Measurements from ENCODE around the gene SGCD.

SGCD gene

DNA sequence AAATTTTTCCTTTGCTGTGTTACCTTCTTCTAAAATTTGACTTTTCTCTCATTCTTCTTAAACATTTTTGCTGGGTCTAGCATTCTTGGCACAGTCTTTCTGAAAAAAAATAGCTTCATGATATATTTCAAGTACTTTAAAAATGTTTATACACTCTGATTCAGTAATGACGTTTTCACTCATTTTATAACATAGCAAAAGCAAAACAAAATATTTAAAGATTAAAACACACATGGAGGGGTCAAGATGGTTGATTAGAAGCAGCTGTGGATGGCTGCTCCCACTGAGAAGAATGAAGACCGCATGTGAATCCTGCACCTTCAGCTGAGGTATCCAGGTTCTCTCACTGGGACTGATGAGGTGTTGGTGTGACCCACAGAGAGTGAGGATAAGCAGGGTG is 188.2 kb downstream of the SGCD start:
- ATAC-seq (no peak), DNase-seq (no peak)

DNA sequence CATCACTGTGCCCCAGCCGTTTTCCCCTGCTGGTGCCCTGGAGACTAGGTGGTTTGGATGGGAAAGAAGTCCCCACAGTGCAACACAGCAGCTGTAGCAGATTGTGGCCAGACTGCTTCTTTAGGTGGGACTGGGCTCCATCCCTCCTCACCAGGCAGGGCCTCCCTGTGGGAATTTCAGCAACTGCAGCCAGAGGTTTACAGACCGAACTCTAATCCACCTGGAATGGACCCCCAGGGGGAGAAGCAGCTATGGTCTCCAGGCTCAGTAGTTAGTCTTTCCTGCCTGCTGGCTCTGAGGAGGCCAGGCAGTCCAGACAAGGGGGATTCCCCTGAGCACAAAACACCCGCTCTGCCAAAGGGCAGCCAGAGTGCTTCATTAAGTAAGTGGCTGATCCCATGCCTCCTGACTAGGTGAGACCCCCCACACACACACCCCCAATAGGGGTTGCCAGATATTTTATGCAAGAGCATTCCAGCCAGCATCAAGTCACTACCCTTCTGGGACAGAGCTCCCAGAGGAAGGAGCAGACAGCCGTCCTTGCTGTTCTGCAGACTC is 188.9 kb downstream of the SGCD start:
- ATAC-seq, result no peak
- DNase-seq, result no peak

DNA sequence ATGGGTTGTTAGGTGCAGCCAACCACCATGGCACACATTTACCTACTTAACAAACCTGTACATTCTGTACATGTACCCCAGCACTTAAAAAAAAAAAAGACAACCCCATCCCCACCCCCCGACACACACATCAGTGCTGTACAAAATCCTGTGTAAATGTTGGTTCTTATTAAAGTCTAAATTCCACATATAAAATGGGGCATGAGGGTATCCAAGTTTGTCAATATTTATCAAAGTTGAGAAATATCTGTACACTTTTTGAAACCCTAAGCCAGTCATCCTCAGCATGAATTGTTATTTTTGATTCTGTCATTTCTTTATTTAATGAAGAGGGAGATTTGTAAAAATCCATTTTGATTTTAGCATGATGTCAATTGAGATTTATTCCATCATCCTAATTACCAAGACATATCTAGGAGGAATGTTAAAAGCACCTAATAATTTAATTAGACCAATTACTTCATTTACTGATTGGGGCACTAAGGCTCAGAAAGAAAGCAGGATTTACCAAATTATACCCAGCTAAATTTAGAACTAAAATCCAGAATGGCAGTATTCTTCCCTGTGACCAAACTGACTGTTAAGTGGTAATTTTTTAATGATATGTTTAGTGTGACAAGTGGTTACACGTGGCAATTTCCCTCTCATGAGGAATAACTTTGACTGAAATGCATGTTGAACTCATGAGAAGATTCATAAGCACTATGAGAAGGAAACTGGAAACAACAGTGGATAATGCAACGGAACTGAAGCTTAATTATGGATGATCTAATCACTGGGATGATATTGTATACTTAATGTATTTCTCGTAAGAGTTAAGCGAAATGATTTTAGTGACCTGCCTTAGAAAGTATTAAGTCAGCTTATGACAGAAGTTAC is 195.9 kb downstream of the SGCD start:
- DNase-seq (no peak), ATAC-seq (no peak)

DNA sequence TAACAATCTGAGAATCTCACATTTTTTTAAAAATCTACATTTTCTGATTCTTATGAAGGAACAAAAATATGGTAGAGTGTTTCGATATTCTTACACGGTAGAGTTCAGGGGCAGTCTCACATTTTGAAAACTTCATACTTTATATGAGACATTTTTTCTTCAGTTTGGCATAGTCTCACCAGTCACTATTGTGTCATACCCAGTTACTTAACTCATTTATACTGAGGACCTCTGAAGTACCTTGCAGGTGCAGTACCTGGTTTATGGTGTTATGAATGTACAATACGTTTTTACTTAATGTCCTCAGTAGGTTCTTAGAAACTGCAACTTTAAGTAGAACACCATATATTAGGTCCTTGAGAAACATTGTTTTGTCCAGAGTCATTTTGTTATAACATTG is 196.6 kb downstream of the SGCD start:
- DNase-seq (no peak), ATAC-seq (no peak)

DNA sequence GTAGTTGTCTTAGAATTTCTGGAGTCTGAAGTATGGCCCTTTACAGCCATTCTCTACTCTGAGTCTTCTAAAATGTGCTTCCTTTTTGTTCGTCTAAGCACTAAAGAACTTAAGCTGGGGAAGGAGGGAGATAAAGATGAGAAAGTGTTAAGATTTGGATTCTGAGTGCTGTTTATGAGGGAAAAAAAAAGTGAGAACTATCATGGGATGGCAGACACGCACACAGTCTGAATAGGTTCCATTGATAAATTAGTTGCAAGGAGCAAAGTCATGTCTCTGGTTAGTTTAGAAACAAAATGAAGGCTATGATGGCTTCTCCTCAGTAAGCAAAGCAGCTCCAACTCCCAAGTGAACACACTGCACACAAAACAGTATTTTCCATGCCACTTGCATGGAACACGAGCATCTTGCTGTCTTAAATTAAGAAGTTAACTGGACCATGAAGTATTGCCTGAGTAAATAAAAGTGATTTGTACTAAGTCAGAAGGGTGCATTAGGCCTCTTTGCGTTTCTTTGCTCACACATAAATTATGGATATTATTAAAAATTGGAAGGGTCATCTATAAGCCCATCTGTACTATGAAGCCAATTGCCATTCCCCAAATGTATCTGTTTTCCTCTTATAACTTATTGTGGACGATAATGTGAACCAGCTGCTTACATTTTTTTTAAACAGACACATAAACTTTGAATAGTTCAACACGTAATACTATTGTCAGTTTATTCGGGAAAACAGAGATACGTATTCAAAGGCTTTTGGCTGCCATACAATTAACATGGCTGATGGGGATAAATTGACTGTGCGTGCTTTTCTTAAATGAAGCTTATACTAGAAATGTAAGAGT is 199.3 kb downstream of the SGCD start:
- no peak for ATAC-seq

DNA sequence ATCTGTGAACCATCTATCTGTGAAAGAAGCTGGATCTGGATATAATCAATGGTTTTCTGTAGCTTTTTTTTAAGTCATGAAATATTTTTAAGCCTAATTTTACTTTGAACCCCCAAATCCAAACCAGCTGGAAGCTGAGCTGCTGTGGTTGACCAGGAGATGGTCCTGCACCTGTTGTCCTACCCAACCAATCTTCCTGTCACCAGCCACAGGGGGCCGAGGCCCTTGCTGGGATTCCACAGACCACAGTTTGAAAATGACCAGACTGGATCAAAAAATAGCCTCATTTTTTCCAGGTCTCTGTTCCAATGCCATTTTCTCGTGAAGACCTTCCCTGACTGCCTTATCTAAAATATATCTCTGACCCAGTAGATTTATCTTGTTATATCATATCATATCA is 200.6 kb downstream of the SGCD start:
- DNase-seq (no peak), ATAC-seq (no peak)

More for the DNA sequence above, 199.3 kb downstream of the SGCD start:
- no peak for DNase-seq

DNA sequence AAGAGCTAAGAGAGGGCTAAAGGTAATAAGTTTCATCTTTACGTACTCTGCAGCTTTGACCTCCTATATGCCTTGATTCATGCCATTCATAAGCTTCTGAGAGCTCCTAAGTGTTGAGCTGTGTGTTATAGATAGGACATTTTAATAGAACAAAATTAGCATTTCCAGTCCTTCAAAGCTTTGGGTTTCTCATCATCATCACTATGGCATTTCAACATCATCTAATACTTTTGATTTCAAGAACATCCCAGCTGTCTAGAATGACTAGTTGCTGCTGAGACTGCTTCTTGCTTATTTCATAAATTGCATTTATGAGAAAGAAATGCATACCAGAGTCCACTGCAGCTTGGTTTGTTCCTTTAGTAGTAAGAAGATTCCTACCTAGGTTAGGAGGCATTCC is 201.7 kb downstream of the SGCD start:
- ATAC-seq, result no peak

DNA sequence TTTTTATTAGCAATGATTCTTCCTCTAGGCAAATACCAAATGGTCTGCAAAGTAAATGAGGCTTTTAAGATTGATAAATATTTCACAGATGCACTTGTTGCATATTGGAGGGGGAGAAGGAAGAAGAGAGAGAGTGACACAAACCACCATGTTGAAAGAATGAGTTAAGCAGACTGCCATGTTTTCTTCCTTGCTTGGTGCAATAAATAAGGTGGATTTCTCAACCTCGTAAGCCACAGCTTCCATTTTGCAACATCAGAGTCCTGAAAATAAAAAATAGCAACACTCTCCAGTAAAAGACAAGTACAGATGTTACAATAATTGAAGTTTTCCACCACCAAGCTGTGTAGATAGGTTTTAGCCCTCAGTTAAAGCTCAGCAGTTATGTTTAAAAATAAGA is 202.9 kb downstream of the SGCD start:
- ATAC-seq (no peak), DNase-seq (no peak)

More for the DNA sequence above, 201.7 kb downstream of the SGCD start:
- DNase-seq, result no peak

DNA sequence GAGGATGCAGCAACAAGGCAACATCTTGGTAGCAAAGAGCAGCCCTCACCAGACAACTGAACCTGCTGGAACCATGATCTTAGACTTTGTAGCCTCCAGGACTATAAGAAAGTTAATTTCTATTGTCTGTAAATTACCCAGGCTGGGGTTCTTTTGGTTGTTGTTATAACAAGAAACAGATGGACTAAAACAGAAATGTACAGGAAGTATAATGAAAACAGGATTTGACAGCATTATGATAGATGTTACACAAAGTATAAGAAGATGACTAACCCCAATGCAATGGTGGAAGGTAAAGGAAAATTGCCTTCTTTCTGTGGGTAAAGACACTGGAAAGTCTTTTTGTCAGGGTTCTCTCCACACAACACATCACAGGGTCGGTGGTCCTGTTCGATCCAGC is 204.2 kb downstream of the SGCD start:
- DNase-seq, result no peak
- ATAC-seq, result no peak

DNA sequence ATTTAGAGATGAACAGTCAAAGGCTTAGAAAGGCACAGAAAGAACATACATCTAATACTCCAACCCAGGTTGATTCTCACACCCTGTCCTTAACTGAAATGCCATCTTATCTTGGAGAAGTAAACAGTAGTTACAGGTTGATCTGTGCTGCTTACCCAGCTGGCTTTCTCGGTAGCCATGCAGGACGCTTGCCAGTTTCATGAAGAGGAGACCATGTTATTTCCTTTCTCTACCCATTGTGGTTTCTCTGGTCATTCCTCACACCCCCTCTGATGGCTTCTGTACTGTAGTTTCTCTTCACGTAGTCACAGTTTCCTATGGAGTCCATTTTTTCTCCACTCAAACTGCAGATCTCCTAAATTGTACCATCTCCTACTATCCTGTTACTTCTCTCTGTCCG is 206.0 kb downstream of the SGCD start:
- no peak for ATAC-seq
- DNase-seq, result no peak

DNA sequence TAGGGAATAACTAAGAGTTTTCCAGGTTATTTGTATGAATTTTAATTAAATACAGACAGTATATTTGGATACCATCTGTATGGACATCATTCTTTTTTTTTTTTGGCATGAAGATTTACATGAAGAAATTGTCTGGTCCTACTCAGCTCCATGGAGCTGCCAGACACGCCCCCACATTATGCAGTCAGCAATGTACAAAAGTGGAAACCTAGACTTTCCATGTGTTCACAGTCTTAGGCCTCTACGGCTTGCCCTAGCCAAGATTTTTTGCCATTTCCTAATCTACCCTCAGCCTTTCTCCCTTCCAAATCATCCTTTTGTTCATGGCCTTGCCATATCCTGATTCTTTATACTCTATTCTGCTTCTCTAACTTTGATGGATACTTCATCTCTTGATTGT is 207.1 kb downstream of the SGCD start:
- no peak for ATAC-seq
- DNase-seq, result no peak

DNA sequence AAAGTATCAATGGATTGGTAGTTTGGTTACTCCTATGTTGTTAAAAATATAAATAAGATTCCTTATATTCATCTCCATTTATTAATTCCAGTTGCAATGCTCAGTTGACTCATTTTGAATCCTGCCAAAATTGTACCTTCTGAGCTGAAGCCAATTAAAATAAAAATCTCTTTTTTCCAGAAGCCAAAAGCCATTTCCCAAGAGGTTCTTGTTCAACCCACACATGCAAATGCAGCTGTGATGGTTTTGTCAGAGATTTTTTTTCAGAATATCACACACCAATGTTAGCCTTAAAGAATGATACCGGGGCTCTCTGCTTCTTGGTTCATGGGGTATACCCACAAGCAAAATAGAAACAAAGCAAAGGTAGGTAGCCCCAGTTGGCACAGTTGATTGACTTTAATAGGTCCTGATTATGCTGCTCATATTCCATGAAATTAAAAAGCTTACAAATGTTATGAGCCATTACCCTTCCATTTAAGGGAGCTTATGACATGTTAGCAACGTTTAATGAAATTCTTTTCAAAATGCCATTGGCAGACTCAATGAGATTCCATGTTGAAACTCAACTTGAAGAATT is 208.0 kb downstream of the SGCD start:
- DNase-seq (no peak), ATAC-seq (no peak)

DNA sequence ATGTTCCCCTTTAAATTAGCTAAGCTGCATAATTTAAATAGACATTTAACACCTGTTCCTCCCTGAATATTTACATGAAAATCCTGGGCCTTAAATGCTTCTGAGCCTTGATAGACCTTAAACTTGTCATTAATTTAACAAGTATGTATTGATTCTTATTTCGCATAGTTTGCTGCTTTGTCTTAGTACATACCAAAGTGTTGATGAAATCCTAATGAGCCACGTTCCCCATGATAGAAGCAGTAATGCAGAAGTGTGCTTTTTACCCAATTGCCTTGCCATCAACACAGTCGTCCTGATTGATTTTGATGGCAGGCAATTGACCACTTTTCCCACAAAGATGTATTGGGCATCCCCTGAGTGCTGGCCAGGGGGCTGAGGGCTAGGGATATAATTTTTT is 213.5 kb downstream of the SGCD start:
- no peak for ATAC-seq
- no peak for DNase-seq

DNA sequence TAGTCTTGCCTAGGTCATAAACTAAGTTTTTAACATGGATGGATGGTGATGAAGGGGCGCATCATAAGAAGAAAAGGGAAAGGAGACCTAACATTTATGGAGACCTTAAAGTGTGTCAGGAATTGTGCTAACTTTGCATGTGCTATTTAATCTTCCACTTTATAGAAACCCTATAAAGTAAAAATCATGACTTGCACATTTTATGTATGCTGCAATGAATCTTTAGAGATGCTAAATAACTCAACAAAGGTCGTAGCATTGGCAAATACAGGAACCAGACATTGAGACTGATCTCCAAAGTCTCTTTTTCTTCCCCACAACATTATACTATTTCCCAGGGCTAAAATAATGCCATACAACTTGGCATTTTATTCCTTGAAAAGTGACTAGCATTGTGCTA is 214.6 kb downstream of the SGCD start:
- DNase-seq (no peak), ATAC-seq (no peak)

DNA sequence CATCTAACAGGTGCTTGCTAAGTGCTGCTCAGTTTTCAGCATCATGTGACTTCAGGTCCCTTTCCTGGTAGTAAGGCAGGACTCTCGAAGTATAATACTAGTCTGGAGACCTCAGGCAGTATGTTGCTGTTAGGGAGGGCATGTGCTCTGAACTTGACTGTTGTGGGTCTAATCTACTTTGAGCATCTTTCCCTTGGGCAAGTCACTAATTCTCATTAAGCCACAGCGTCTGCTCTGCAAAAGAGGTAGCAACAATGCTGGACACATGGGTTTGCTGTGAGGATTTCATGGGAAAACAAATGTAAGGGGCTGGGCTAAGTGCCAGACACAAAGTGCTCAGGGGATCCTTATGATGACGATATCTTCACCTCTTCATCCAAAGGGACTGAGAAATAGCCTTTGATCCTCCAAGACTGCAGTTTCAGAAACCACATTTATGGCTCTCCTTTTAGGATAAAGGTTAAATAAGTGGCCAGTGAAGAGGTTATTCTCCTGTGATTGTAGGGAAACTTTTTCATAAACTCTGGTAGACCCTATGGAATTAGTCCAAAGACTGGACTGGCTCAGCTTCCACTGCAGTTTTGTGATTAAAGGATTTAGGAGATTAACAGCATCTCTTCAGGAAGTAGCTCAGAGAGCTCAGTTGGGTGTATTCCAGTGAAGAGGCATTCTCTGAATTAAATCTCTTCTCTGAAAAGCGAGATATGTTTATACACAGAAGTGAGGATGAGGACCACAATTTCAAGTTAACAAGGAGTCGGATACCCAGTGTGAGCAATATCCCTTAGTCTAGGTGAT is 216.6 kb downstream of the SGCD start:
- ATAC-seq (no peak), DNase-seq (no peak)

DNA sequence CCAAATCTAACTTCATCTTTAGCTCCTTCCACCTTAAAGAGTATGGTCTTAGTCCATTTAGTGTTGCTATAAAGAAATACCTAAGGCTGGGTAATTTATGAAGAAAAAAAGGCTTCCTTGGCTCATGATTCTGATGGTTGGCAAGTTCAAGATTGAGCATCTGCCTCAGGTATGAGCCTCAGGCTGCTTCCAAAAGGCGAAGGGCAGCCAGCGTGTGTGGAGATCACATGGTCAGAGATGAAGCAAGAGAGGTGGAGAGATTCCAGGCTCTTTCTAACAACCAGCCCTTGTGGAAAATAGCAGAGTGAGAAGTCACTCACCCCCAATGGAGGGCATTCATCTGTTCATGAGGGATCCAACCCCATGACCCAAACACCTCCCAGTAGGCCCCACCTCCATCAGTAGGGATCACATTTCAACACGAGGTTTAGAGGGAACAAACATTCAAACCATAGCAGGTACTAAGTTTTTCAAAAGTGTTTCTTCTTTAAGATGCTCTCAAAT is 225.9 kb downstream of the SGCD start:
- DNase-seq, result no peak
- ATAC-seq, result no peak

DNA sequence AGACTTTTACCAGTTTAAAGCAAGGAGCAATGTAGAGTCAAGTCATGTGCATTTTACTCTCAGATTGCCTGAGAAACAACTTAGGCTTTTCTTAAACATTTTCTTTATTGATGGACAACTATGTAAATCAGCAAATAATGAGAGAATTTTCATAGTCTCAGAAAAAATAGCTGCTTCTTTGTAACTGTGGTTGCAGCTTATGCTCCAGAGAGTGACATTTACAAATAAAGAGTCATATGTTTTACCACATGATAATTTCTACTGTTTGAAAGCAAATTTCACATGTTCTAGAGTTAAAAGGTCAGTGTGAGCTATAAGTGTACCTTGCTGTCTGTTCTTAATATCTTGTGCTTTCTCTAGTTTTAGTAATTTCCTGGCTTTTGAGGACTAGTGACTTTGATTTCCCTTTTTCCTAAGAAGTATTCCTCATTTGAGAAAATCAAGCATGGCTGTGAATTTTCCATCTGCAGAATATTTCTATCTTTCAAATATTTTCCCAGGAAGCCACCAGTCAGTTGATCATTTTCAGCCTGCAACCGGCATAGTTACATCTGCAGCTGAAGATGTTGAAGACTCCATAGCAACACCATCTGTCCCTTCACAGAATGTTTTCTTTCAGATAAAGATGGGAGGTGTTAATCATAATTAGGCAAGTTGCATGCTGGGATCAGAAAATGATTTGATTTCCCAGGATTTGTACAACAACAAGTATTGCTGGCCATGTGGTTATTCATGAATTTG is 229.9 kb downstream of the SGCD start:
- no peak for ATAC-seq
- no peak for DNase-seq

DNA sequence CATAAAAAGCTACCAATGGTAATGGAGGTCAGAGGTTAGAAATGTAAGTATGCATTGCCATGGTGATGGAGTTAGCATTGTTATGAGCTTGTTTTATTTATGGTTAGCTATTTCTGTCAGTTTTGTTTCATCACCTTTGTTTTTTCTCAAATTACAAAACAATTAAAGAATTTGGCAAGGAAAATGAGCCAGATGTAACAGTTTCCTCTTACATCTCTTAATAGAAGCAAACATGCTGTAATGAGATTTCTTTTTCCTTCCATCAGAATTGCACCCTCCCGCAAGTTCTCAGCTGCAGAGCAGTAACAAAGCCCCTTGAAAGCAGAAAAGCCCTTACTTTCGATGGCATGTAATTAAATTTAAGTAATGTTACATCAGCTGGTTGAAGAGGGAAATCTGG is 233.0 kb downstream of the SGCD start:
- ATAC-seq, result no peak
- no peak for DNase-seq

DNA sequence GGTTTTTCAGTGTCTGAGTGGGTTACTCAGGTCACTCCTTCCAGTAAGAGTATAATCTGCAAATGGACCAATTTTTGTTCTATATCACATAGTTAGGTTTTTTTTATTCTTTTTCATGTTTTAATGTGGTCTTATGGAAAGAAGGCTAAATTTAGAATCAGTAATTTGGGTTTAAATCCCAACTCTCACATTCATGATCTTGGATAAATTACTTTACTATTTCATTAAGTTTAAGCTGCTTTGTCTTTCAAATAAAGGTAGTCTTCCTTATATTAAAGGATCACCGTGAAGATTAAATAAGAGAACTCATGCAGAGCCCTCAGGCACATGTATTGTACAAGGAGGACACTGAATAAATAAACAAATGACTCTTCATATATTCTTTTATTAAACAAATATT is 234.7 kb downstream of the SGCD start:
- ATAC-seq, result no peak
- no peak for DNase-seq

DNA sequence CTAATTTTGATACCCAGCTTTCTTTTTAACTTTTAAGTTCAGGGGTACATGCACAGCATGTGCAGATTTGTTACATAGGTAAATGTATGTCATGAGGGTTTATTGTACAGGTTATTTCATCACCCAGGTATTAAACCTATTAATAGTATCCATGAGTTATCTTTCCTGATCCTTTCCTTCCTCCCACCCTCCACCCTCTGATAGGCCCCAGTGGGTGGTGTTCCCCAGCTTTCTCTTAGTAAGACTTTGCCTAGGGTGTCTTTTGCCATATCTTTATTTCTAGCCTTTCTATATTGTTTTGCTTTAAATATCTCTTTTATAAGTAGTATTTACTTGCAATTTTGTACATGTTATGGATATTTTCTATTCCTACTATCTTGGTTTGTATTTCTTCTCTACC is 243.7 kb downstream of the SGCD start:
- no peak for ATAC-seq
- no peak for DNase-seq

DNA sequence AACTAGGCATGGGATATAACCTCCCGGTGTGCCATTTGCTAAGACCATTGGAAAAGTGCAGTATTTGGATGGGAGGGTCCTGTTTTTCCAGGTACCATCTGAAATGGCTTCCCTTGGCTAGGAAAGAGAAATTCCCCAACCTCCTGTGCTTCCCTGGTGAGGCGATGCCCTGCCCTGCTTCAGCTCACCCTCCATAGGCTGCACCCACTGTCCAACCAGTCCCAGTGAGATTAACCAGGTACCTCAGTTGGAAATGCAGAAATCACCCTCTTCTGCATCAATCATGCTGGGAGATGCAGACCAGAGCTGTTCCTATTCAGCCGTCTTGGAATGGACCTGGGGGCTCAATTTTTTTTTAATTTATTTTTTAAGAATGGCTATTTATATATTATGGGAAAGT is 254.8 kb downstream of the SGCD start:
- DNase-seq (no peak), ATAC-seq (no peak)
